HPDE6-E6E7 (cell line): ENCODE measurements around the gene TTC17.

Experiments used
- DNase-seq: peaks from one replicate; pipeline ENCODE4 v3.0.0; 2011; ENCODE audit warnings: missing footprints; ENCODE audit errors: extremely low spot score

The TTC17 gene

DNA sequence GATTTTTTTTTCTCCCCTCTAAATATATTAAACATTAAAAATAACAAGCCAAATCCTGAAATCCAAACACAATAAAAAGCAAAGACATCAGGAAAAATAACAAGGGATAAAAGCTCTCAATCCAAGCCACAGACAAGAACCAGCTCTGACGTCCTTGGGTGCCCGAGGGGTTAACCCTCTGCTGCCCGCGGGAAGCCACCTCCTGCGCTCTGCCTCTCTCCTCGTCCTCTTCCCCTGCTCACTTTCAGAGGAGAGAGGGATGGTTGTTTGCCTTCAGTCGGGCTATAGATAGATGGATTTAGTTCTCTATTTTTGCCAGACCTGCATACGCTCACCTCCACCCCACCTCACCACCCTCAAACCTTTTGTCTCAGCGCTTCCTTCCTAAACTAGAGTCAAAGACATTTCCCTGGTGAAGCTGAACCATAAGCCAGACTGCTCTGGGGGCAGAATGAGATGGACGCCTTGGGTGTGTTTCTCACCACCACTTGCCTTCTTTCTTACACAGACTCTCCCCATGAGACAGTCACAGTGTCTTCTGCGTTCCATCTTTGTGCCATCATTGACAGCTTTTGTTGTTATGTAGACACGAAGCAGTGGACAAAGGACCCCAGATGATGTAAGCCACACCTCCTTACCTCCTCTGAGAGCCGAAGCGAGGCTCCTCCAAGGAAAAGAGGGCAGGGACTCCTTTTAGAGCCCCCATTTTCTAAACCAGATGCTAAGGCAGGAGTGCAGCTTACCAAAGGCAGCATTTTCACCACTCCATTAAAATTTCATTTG is 179.3 kb downstream of the TTC17 start:
- no peak for DNase-seq

DNA sequence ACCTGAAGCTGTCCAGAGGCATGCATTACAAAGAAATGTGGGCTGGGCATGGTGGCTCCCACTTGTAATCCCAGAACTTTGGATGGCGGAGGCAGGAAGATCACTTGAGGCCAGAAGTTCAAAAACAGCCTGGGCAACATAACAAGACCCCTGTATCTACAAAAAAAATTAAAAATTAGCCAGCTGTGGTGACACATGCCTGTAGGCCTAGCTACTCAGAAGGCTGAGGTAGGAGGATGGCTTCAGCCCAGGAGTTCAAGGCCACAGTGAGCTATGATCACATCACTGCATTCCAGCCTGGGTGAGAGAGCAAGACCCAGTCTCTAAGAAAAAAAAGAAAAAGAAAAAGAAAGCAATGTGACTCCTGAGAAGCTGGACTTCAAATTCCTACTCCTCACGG is 183.3 kb downstream of the TTC17 start:
- DNase-seq, result no peak

GRCh38 chr11:43542750-43543712 is 184.3 kb downstream of the TTC17 start:
- no peak for DNase-seq
